ENCODE measurements around the gene FA2H.

Gene FA2H

GRCh38 chr16:74721716-74722115, 52.9 kb downstream of the FA2H start:
- in situ Hi-C loops (cut with HindIII; ENCODE audit: low sequenced_read_pairs), result no loop called here
- no peak for DNase-seq (ENCODE audit: low read depth)
- no peak overlapping the region for H3K4me3 ChIP-seq (ENCODE audit: low read depth, low read length)
- no peak for TF ChIP-seq CTCF (IDR thresholded peaks at IDR 0.05; ENCODE audit: low read depth, low read length, missing control alignments)

GRCh38 chr16:74720579-74720978, 54.0 kb downstream of the FA2H start:
- no peak overlapping the region for H3K4me3 ChIP-seq (ENCODE audit: low read depth, low read length)
- TF ChIP-seq CTCF (IDR thresholded peaks at IDR 0.05; ENCODE audit: low read depth, low read length, missing control alignments), result no peak
- in situ Hi-C loops (cut with HindIII; ENCODE audit: low sequenced_read_pairs), result no loop called here
- no peak for DNase-seq (ENCODE audit: low read depth)

GRCh38 chr16:74718741-74719610, 55.6 kb downstream of the FA2H start:
- in situ Hi-C loops (cut with HindIII; ENCODE audit: low sequenced_read_pairs), result no loop called here
- no peak for TF ChIP-seq CTCF (IDR thresholded peaks at IDR 0.05; ENCODE audit: low read depth, low read length, missing control alignments)
- no peak for DNase-seq (ENCODE audit: low read depth)
- H3K4me3 ChIP-seq (ENCODE audit: low read depth, low read length), result no peak overlapping the region

- in situ Hi-C loops (cut with HindIII; ENCODE audit: low sequenced_read_pairs), result no loop called here
- H3K4me3 ChIP-seq (ENCODE audit: low read depth, low read length), result no peak overlapping the region
- no peak for TF ChIP-seq CTCF (IDR thresholded peaks at IDR 0.05; ENCODE audit: low read depth, low read length, missing control alignments)
- no peak for DNase-seq (ENCODE audit: low read depth)
Observed at GRCh38 chr16:74718140-74718539, 56.5 kb downstream of the FA2H start.

GRCh38 chr16:74717367-74717766, 57.3 kb downstream of the FA2H start:
- in situ Hi-C loops (cut with HindIII; ENCODE audit: low sequenced_read_pairs), result no loop called here
- DNase-seq (ENCODE audit: low read depth), result no peak
- TF ChIP-seq CTCF (IDR thresholded peaks at IDR 0.05; ENCODE audit: low read depth, low read length, missing control alignments), result no peak
- H3K4me3 ChIP-seq (ENCODE audit: low read depth, low read length), result no peak overlapping the region

GRCh38 chr16:74716355-74716754, 58.3 kb downstream of the FA2H start:
- no peak for DNase-seq (ENCODE audit: low read depth)
- no peak for TF ChIP-seq CTCF (IDR thresholded peaks at IDR 0.05; ENCODE audit: low read depth, low read length, missing control alignments)
- no peak overlapping the region for H3K4me3 ChIP-seq (ENCODE audit: low read depth, low read length)
- in situ Hi-C loops (cut with HindIII; ENCODE audit: low sequenced_read_pairs), result no loop called here
